ENCODE data around the gene RGL2.

Gene RGL2

DNA sequence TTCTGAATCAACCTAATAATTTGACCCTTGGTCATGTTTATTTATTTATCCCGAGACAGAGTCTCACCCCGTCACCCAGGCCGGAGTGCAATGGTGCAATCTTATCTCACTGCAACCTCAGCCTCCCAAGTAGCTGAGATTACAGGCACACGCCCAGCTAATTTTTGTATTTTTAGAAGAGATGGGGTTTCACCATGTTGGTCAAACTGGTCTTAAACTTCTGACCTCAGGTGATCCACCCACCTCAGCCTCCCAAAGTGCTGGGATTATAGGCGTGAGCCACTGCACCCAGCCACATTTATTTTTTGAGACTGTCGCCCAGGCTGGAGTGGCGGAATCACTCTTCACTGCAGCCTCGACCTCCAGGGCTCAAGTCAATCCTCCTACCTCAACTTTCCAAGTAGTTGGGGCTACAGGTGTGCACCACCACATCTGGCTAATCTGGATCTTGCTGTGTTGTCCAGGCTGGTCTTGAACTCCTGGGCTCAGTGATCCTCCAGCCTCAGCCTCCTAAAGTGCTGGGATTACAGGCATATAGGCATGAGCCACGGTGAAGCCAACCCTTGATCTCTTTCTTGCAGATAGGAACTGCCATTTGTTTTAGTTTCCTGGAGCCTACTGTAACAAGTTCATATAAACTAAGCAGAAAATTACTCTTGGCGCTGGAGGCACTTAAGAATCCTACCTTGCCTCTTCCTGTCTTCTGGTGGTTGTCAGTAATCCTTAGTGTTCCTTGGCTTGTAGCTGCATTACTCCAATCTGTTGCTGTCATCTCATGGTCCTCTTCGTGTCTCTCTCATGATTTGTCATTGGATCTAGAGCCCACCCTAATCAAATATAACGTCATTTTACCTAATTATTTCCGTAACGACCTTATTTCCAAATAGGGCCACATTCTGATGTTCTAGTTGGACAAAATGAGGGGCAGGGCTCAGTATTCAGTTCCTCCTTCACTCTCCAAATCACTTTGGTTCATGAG, 24.5 kb downstream of the RGL2 start:
- Histone ChIP-seq H3K27me3 (replicated peaks; ENCODE audit: control insufficient read depth, insufficient read depth, low read length) (no peaks in the 10 kb centered on the region), H3K36me3 (ENCODE audit: control insufficient read depth, insufficient read depth, low read length) (peaks cover 17% of the 10 kb centered on the region), H3K4me3 (replicated peaks; ENCODE audit: low read depth, low read length) (peak overlapping the region; percentile 66)
- DNase-seq (ENCODE audit: extremely low read depth, insufficient read length): no peak
- TF ChIP-seq, protein P1, sequence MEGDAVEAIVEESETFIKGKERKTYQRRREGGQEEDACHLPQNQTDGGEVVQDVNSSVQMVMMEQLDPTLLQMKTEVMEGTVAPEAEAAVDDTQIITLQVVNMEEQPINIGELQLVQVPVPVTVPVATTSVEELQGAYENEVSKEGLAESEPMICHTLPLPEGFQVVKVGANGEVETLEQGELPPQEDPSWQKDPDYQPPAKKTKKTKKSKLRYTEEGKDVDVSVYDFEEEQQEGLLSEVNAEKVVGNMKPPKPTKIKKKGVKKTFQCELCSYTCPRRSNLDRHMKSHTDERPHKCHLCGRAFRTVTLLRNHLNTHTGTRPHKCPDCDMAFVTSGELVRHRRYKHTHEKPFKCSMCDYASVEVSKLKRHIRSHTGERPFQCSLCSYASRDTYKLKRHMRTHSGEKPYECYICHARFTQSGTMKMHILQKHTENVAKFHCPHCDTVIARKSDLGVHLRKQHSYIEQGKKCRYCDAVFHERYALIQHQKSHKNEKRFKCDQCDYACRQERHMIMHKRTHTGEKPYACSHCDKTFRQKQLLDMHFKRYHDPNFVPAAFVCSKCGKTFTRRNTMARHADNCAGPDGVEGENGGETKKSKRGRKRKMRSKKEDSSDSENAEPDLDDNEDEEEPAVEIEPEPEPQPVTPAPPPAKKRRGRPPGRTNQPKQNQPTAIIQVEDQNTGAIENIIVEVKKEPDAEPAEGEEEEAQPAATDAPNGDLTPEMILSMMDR (IDR thresholded peaks at IDR 0.05; ENCODE audit: insufficient read depth, low read length, poor library complexity, severe bottlenecking): no peak

DNA sequence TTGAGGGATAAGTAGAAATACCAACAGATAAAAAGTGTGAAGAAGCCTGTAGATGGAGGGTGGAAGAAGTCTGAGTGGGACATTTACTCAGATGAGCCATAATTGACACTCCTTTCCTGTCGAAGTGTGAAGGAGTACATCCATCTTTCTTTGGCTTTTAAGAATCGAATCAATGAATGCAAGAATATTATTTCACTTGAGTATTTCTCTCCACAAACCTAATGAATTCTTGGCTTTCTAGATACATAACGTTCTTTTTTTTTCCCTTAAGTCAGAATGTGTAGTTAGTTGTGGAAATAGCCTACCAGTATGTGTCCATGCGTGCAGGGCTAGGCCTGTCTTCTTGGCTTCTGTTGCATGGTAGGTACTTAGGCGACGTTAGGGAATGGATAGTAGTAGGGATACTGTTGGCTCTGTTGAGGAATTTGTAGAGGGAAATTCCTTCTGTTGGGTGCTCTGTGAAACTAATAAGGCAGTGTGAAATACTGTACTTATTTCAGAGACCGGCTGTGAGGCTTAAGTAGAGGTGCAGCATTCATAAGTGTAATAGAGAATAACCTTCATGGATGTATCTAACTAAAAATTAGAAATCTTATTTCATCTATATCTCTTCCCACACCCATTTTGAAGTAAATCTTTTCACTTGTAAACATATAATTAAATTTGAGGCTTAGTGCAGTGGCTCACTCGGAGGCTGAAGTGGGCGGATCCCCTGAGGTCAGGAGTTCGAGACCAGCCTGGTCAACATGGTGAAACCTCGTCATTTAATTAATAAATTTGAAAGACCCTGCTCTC, 25.4 kb downstream of the RGL2 start:
- H3K4me3 ChIP-seq (replicated peaks; ENCODE audit: low read depth, low read length): peak overlapping the region; percentile 66

DNA sequence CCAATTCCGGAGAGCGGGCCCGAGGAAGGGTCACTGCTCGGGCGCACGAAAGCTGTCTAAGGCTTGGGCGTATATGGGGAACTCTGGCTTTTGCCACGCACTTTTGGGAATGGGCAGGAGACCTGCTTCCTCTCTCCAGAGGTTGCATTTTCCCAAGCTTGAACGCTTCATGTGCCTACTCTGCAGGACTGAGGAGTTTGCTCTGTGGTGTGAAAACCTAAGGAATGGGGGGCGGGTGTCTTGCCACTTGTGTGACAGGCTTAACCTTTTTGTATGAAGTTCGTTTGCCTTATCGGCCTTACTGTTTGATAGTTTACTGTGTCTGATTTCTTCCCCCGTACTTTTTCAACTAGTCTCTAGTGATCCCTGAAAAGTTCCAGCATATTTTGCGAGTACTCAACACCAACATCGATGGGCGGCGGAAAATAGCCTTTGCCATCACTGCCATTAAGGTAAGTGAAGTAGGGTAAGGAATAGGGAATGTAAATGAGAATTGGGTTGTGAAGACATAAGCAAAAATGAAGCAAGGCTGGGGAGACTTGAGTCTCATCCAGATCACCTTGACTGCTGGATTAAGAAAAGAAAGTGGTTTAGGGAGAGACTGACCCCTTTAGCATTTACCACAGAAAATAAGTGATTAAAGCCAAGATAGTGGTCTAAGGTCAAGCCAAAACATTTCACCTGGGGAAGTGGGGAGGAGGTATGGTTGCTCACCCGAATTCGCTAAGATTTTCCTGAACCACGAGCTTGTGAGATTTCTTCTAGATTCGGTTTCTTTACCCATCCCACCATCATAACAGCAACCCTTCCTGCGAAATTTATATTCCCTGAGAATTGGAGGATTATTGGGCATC, 26.2 kb downstream of the RGL2 start:
- DNase-seq (ENCODE audit: extremely low read depth, insufficient read length): no peak
- peaks cover 21% of the 10 kb centered on the region for H3K36me3 ChIP-seq (ENCODE audit: control insufficient read depth, insufficient read depth, low read length)
- TF ChIP-seq, protein P1 (IDR thresholded peaks at IDR 0.05; ENCODE audit: insufficient read depth, low read length, poor library complexity, severe bottlenecking): no peak

More for the DNA sequence above, 25.4 kb downstream of the RGL2 start:
- Histone ChIP-seq H3K27me3 (replicated peaks; ENCODE audit: control insufficient read depth, insufficient read depth, low read length) (no peaks in the 10 kb centered on the region), H3K36me3 (ENCODE audit: control insufficient read depth, insufficient read depth, low read length) (peaks cover 19% of the 10 kb centered on the region)
- TF ChIP-seq, protein P1 (IDR thresholded peaks at IDR 0.05; ENCODE audit: insufficient read depth, low read length, poor library complexity, severe bottlenecking): no peak
- DNase-seq (ENCODE audit: extremely low read depth, insufficient read length): no peak

DNA sequence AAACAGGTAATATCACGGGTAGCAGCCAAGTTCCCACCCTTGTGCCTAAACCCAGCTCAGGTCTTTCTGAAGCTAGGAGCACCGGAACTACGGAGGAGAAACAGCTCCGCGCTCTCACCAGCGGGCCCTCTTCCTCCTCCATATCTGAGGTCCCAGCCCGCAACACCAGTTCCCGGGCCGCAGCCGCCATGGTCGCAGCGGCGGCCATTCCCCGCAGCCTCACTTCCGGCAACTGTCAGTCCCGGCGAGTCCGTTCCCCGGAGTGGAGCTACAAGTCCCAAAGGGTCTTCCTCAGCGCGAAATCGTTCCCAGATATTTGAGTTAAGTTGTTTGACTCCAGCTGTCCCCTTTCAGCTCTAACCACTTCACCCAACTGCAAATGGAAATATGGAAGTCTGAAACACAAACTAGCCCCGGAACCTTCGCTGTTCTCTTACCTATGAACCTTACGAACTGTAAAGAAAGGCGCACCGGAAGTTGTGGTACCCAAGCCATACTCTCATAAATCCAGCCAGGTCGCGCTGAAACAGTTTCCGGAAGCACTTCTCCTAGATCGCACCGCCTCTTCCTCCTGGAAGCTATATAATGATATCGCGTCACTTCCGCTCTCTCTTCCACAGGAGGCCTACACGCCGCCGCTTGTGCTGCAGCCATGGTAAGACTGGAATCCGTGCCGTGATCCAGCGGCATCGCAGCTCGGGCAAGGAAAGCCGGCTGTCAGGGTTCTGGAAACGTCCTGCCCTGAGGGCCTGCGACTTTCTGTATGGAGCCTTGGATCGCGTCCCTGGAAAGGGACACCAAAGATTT, 27.1 kb downstream of the RGL2 start, which contains the start of the genes RPS18 and VPS52:
TSS of gene RPS18 (plus strand) at position 608 of the 807 bp plus-strand sequence. CDS start at position 653, 45 bp downstream.
TSS of gene VPS52 (minus strand) at position 409 of the 807 bp plus-strand sequence. CDS start at position 208, 201 bp downstream.
- peaks cover 29% of the 10 kb centered on the region for H3K36me3 ChIP-seq (ENCODE audit: control insufficient read depth, insufficient read depth, low read length)

More for the DNA sequence above, 26.2 kb downstream of the RGL2 start:
- Histone ChIP-seq H3K27me3 (replicated peaks; ENCODE audit: control insufficient read depth, insufficient read depth, low read length) (no peaks in the 10 kb centered on the region), H3K4me3 (replicated peaks; ENCODE audit: low read depth, low read length) (peak overlapping the region; percentile 66)

More for the DNA sequence above, 27.1 kb downstream of the RGL2 start, which contains the start of the genes RPS18 and VPS52:
- Histone ChIP-seq H3K27me3 (replicated peaks; ENCODE audit: control insufficient read depth, insufficient read depth, low read length) (no peaks in the 10 kb centered on the region), H3K4me3 (replicated peaks; ENCODE audit: low read depth, low read length) (peak within 1 kb of the TSS; percentile 67)
- TF ChIP-seq, protein P1 (IDR thresholded peaks at IDR 0.05; ENCODE audit: insufficient read depth, low read length, poor library complexity, severe bottlenecking): no peak
- peak; percentile 91 for DNase-seq (ENCODE audit: extremely low read depth, insufficient read length)
